Activated CD8-positive, alpha-beta memory T cell treated with anti-CD3 and anti-CD28 coated beads for 24 hours (primary cell): Measurements from ENCODE around the gene OR4B1.

Experiments
- DNase-seq: peaks from one replicate; pipeline ENCODE4 v3.0.0-alpha.2; 2020

Gene OR4B1

GRCh38 chr11:48263423-48263911 is 46.9 kb downstream of the OR4B1 start, which contains the start of gene OR4X1:
Gene OR4X1, plus strand, starts transcription at chr11:48263861. Its CDS starts 0 bp downstream, at chr11:48263861.
- no peak for DNase-seq
